Motor neuron (in vitro differentiated cells): ENCODE measurements around the gene FBXO22. TPM values are rescaled to one million over a fixed set of nuclear protein-coding genes. Genes with fewer than 3 reads are reported as not detected.

Experiments
- ATAC-seq, 8 experiments: fragments of 200-7000 bp; cut with Tn5 transposase; replicated peaks in 6 of 8; 2 replicates each; pipeline ENCODE4 v1.8.0; 2021; ENCODE audit warnings: mild to moderate bottlenecking in 8 of 8, moderate library complexity in 8 of 8
- H3K27ac ChIP-seq, 2 donors: fragments of 250-450 bp; sonication (Bioruptor Pico); 2 replicates each; pipeline ENCODE4 v1.9.0; 2021; ENCODE audit warnings: antibody characterized with exemption in 2 of 2, mild to moderate bottlenecking in 2 of 2, moderate library complexity in 1 of 2
- H3K4me1 ChIP-seq, 2 donors: fragments of 250-450 bp; sonication (Bioruptor Pico); replicated peaks in 1 of 2; 2 replicates each; pipeline ENCODE4 v1.6.1; 2021; ENCODE audit warnings: antibody characterized with exemption in 2 of 2, mild to moderate bottlenecking in 2 of 2, moderate library complexity in 1 of 2
- H3K4me3 ChIP-seq, 5 donors: fragments of 250-450 bp; sonication (Bioruptor Pico); 2 replicates each; pipeline ENCODE4 v1.9.0; 2021; ENCODE audit warnings: antibody characterized with exemption in 5 of 5, mild to moderate bottlenecking in 5 of 5, moderate library complexity in 4 of 5
- WGBS, 10 experiments: fragments of 450-650 bp; shearing (Covaris generic); methylation state at CpG; one replicate each; pipeline ENCODE4 v1.0.0; 2022; 5-methylcytosine and 5-hydroxymethylcytosine counted together
- in situ Hi-C, 9 experiments: fragments of 400-800 bp; cut with MboI; loops; one replicate each; pipeline ENCODE4 v1.15.0; 2021; ENCODE audit warnings: low sequenced_read_pairs in 9 of 9, low pct_unique_long_range_greater_than_20kb in 2 of 9; ENCODE audit not compliant: unreplicated experiment in 9 of 9
- total RNA-seq, 8 experiments: library from RNA; unstranded; fragments of 300-600 nt; gene quantifications; 2 replicates each; pipeline versions ENCODE4 v1.2.3 to v1.2.4, GENCODE V29; 2022

FBXO22 gene
- total RNA-seq, 8 experiments from 2014 or later, result 28.6 to 54.4 (median 33.8) TPM

- Histone ChIP-seq H3K27ac (no peak overlapping the region), H3K4me1 (no peaks in the 10 kb centered on the region), H3K4me3 (no peak overlapping the region)
- 83 to 100% (median 92%) methylated on average over 1 to 2 of the region's 2 CpGs; no CpG with 5 or more reads in 1 of the 10 experiments for WGBS, 10 experiments
- in situ Hi-C loops, result no loop called here
- ATAC-seq, result no peak
Measured at GRCh38 chr15:75925440-75925839, 21.8 kb downstream of the FBXO22 start.

GRCh38 chr15:75926931-75927330 is 23.3 kb downstream of the FBXO22 start:
- Histone ChIP-seq H3K4me1 (no peaks in the 10 kb centered on the region), H3K4me3 (no peak overlapping the region), H3K27ac (no peak overlapping the region)
- no peak for ATAC-seq
- in situ Hi-C loops, result no loop called here
- 42 to 100% (median 90%) methylated on average over 1 to 3 of the region's 3 CpGs; no CpG with 5 or more reads in 3 of the 10 experiments for WGBS, 10 experiments

- 80 to 100% (median 89%) methylated on average over 1 to 4 of the region's 4 CpGs; no CpG with 5 or more reads in 3 of the 10 experiments for WGBS, 10 experiments
- Histone ChIP-seq H3K4me1 (no peaks in the 10 kb centered on the region), H3K27ac (no peak overlapping the region), H3K4me3 (no peak overlapping the region)
- in situ Hi-C loops, result no loop called here
- no peak for ATAC-seq
Measured at GRCh38 chr15:75927601-75928000, 23.9 kb downstream of the FBXO22 start.

GRCh38 chr15:75928680-75929608 is 25.3 kb downstream of the FBXO22 start:
- WGBS, 10 experiments, result 52 to 93% (median 73%) methylated on average over 2 to 8 of the region's 9 CpGs
- no peak overlapping the region for H3K4me3 ChIP-seq
- ATAC-seq, result peak in 2 of 8 experiments; percentile 38 to 42
- H3K4me1 ChIP-seq, result no peaks in the 10 kb centered on the region
- in situ Hi-C loops, result no loop called here
- no peak overlapping the region for H3K27ac ChIP-seq

GRCh38 chr15:75929799-75930565 is 26.3 kb downstream of the FBXO22 start:
- 58 to 100% (median 79%) methylated on average over 2 to 5 of the region's 5 CpGs for WGBS, 10 experiments
- no peaks in the 10 kb centered on the region for H3K4me1 ChIP-seq
- in situ Hi-C loops, result no loop called here
- no peak overlapping the region for H3K4me3 ChIP-seq
- no peak for ATAC-seq
- no peak overlapping the region for H3K27ac ChIP-seq

GRCh38 chr15:75930866-75931265 is 27.2 kb downstream of the FBXO22 start:
- in situ Hi-C loops, result no loop called here
- no peak overlapping the region for H3K4me3 ChIP-seq
- H3K27ac ChIP-seq, result no peak overlapping the region
- WGBS, 10 experiments, result 86 to 100% (median 100%) methylated on average over 1 to 2 of the region's 2 CpGs; no CpG with 5 or more reads in 2 of the 10 experiments
- H3K4me1 ChIP-seq, result no peaks in the 10 kb centered on the region
- ATAC-seq, result no peak

- Histone ChIP-seq H3K4me1 (no peaks in the 10 kb centered on the region), H3K4me3 (no peak overlapping the region), H3K27ac (no peak overlapping the region)
- ATAC-seq, result no peak
- in situ Hi-C loops, result no loop called here
- WGBS, 10 experiments, result 20 to 83% (median 70%) methylated on average over 1 to 3 of the region's 3 CpGs; no CpG with 5 or more reads in 4 of the 10 experiments
Measured at GRCh38 chr15:75942464-75942863, 38.8 kb downstream of the FBXO22 start.

- in situ Hi-C loops, result no loop called here
- ATAC-seq, result no peak
- WGBS, 10 experiments, result 60 to 100% (median 83%) methylated on average over 1 to 5 of the region's 5 CpGs; no CpG with 5 or more reads in 1 of the 10 experiments
Measured at GRCh38 chr15:75943246-75943645, 39.6 kb downstream of the FBXO22 start.

GRCh38 chr15:75943713-75944215 is 40.1 kb downstream of the FBXO22 start:
- Histone ChIP-seq H3K4me1 (no peaks in the 10 kb centered on the region), H3K4me3 (no peak overlapping the region), H3K27ac (no peak overlapping the region)
- in situ Hi-C loops, result no loop called here
- 60 to 100% (median 80%) methylated on average over 1 of the region's 1 CpG; no CpG with 5 or more reads in 7 of the 10 experiments for WGBS, 10 experiments
- peak in 1 of 8 experiments; percentile 17 for ATAC-seq

More at GRCh38 chr15:75943246-75943645, 39.6 kb downstream of the FBXO22 start:
- Histone ChIP-seq H3K27ac (no peak overlapping the region), H3K4me1 (no peaks in the 10 kb centered on the region), H3K4me3 (no peak overlapping the region)

- WGBS, 10 experiments, result 17 to 100% (median 74%) methylated on average over 2 to 4 of the region's 4 CpGs; no CpG with 5 or more reads in 4 of the 10 experiments
- in situ Hi-C loops, result no loop called here
- ATAC-seq, result peak in 1 of 8 experiments; percentile 41
Measured at GRCh38 chr15:75945953-75946352, 42.3 kb downstream of the FBXO22 start.

GRCh38 chr15:75947092-75947491 is 43.4 kb downstream of the FBXO22 start:
- ATAC-seq, result peak in 6 of 8 experiments; percentile 50 to 98 (median 79)
- Histone ChIP-seq H3K27ac (no peak overlapping the region), H3K4me3 (no peak overlapping the region), H3K4me1 (no peaks in the 10 kb centered on the region)
- 0 to 80% (median 0%) methylated on average over 1 of the region's 1 CpG; no CpG with 5 or more reads in 3 of the 10 experiments for WGBS, 10 experiments
- in situ Hi-C loops, result no loop called here

More at GRCh38 chr15:75945953-75946352, 42.3 kb downstream of the FBXO22 start:
- Histone ChIP-seq H3K27ac (no peak overlapping the region), H3K4me3 (no peak overlapping the region), H3K4me1 (no peaks in the 10 kb centered on the region)

- 79 to 100% (median 88%) methylated on average over 1 to 7 of the region's 8 CpGs; no CpG with 5 or more reads in 4 of the 10 experiments for WGBS, 10 experiments
- no peaks in the 10 kb centered on the region for H3K4me1 ChIP-seq
- no peak overlapping the region for H3K4me3 ChIP-seq
- H3K27ac ChIP-seq, result no peak overlapping the region
- in situ Hi-C loops, result no loop called here
- no peak for ATAC-seq
Measured at GRCh38 chr15:75948761-75949296, 45.2 kb downstream of the FBXO22 start.
